A549 treated with ZK216348 at 1 μM for 4 hours (cell line): ENCODE data around the gene CLDN17. TPM values are rescaled to one million over a fixed set of nuclear protein-coding genes. Genes with fewer than 3 reads are reported as not detected.

Experiments
- total RNA-seq: library from RNA; stranded (reverse); fragments of 200-300 nt; extraction: Qiagen RNA extraction; gene quantifications from 5 replicates; pipeline ENCODE4 v1.2.3, GENCODE V29; 2022; ENCODE audit warnings: low read depth

CLDN17 gene
- total RNA-seq: not detected in 5 replicates

GRCh38 chr21:30166705-30167104 is at the start of gene CLDN17:
TSS of gene CLDN17 (minus strand) at chr21:30166805. CDS start at chr21:30166617, 188 bp downstream.

GRCh38 chr21:30216041-30216723 is 49.6 kb upstream of the CLDN17 start, which contains the start of gene CLDN8:
TSS of gene CLDN8 (minus strand) at chr21:30216097. CDS start at chr21:30215925, 172 bp downstream.

Other genes with a start within 250 kb of the CLDN17 start
- gene GRIK1, start 226.8 kb downstream of the CLDN17 start, total RNA-seq: not detected in 5 replicates
- not detected in 5 replicates for gene CLDN8, start 49.3 kb upstream of the CLDN17 start, total RNA-seq
- gene KRTAP24-1, start 116.1 kb upstream of the CLDN17 start, total RNA-seq: not detected in 5 replicates
- gene KRTAP25-1, start 122.7 kb upstream of the CLDN17 start, total RNA-seq: not detected in 5 replicates
- not detected in 5 replicates for gene KRTAP26-1, start 153.5 kb upstream of the CLDN17 start, total RNA-seq
- not detected in 5 replicates for gene KRTAP27-1, start 170.9 kb upstream of the CLDN17 start, total RNA-seq
- gene KRTAP23-1, start 181.8 kb upstream of the CLDN17 start, total RNA-seq: not detected in 5 replicates
- not detected in 5 replicates for gene KRTAP13-2, start 205.5 kb upstream of the CLDN17 start, total RNA-seq
- not detected in 5 replicates for gene KRTAP13-1, start 229.2 kb upstream of the CLDN17 start, total RNA-seq